ENCODE results near the gene RNU6-8. TPM values are rescaled to one million over a fixed set of nuclear protein-coding genes. Genes with fewer than 3 reads are reported as not detected.

Gene RNU6-8
- total RNA-seq, 1 experiment from 2014 or later, result not detected

GRCh38 chr14:32167907-32168306 is 35.2 kb downstream of the RNU6-8 start:
- Histone ChIP-seq H3K9me3 (replicated peaks) (no peaks in the 10 kb centered on the region), H3K4me3 (no peak overlapping the region), H3K27me3 (replicated peaks) (no peaks in the 10 kb centered on the region), H3K36me3 (no peaks in the 10 kb centered on the region), H3K27ac (no peak overlapping the region), H3K4me1 (replicated peaks) (no peaks in the 10 kb centered on the region)
- no peak for DNase-seq (ENCODE audit: low read depth in 1 of 2, low spot score in 2 of 2)

- H3K4me1 ChIP-seq (replicated peaks), result no peaks in the 10 kb centered on the region
- H3K27me3 ChIP-seq (replicated peaks), result no peaks in the 10 kb centered on the region
- no peak for DNase-seq (ENCODE audit: low read depth in 1 of 2, low spot score in 2 of 2)
- H3K27ac ChIP-seq, result no peak overlapping the region
- no peaks in the 10 kb centered on the region for H3K9me3 ChIP-seq (replicated peaks)
- no peaks in the 10 kb centered on the region for H3K36me3 ChIP-seq
- H3K4me3 ChIP-seq, result no peak overlapping the region
Measured at GRCh38 chr14:32166924-32167323, 36.1 kb downstream of the RNU6-8 start.

- no peak for DNase-seq (ENCODE audit: low read depth in 1 of 2, low spot score in 2 of 2)
- Histone ChIP-seq H3K4me1 (replicated peaks) (no peaks in the 10 kb centered on the region), H3K9me3 (replicated peaks) (no peaks in the 10 kb centered on the region), H3K4me3 (no peak overlapping the region), H3K27me3 (replicated peaks) (no peaks in the 10 kb centered on the region), H3K27ac (no peak overlapping the region), H3K36me3 (no peaks in the 10 kb centered on the region)
Measured at GRCh38 chr14:32166029-32166428, 37.0 kb downstream of the RNU6-8 start.

Other genes with a start within 250 kb of the RNU6-8 start
- gene ARHGAP5, start 126.0 kb downstream of the RNU6-8 start, total RNA-seq (2014; rRNA removed; shearing (Covaris generic)), result 46.4 and 64.8 TPM in 2 replicates
- not detected in 2 replicates for gene RNU6-7, start 1.2 kb downstream of the RNU6-8 start, total RNA-seq (2014; rRNA removed; shearing (Covaris generic))
- gene AKAP6, start 126.0 kb upstream of the RNU6-8 start, total RNA-seq (2014; rRNA removed; shearing (Covaris generic)), result 3.8 and 4.1 TPM in 2 replicates